Liver (tissue), 9 donors: ENCODE measurements around the gene AKR1A1. TPM values are rescaled to one million over a fixed set of nuclear protein-coding genes. Genes with fewer than 3 reads are reported as not detected.

Source experiments
- DNase-seq: peaks from one replicate; pipeline ENCODE4 v3.0.0-alpha.2; 2017; ENCODE audit warnings: low spot score
- H3K27ac ChIP-seq, 2 donors: one replicate each; pipeline ENCODE4 v1.7.0; 2013; ENCODE audit warnings: inconsistent platforms in 2 of 2, low read length in 2 of 2, control low read depth in 1 of 2, low read depth in 1 of 2, mild to moderate bottlenecking in 1 of 2
- H3K27me3 ChIP-seq, 4 donors: one replicate each; pipeline versions ENCODE4 v1.6.1 to v1.7.0; 2013; ENCODE audit warnings: low read length in 3 of 4, inconsistent platforms in 1 of 4, mild to moderate bottlenecking in 1 of 4, moderate library complexity in 1 of 4; ENCODE audit not compliant: control insufficient read depth in 4 of 4, insufficient read depth in 4 of 4
- H3K36me3 ChIP-seq, 4 donors: one replicate each; pipeline versions ENCODE4 v1.6.1 to v1.7.0; 2013; ENCODE audit warnings: low read length in 3 of 4, mild to moderate bottlenecking in 3 of 4, low read depth in 1 of 4, moderate library complexity in 1 of 4; ENCODE audit not compliant: control insufficient read depth in 4 of 4, insufficient read depth in 3 of 4
- H3K4me1 ChIP-seq, 4 donors: one replicate each; pipeline versions ENCODE4 v1.6.1 to v1.7.0; 2013; ENCODE audit warnings: low read length in 3 of 4, mild to moderate bottlenecking in 3 of 4, moderate library complexity in 1 of 4; ENCODE audit not compliant: control insufficient read depth in 4 of 4, insufficient read depth in 4 of 4
- H3K4me3 ChIP-seq, 3 donors: one replicate each; pipeline versions ENCODE4 v1.6.1 to v1.7.0; 2013; ENCODE audit warnings: low read length in 3 of 3, control low read depth in 1 of 3, low read depth in 1 of 3, mild to moderate bottlenecking in 1 of 3
- H3K9ac ChIP-seq, 2 donors: one replicate each; pipeline ENCODE4 v1.7.0; 2013; ENCODE audit warnings: low read length in 2 of 2, mild to moderate bottlenecking in 2 of 2, moderate library complexity in 2 of 2, control low read depth in 1 of 2, low read depth in 1 of 2
- H3K9me3 ChIP-seq, 4 donors: one replicate each; pipeline versions ENCODE4 v1.6.1 to v1.7.0; 2013; ENCODE audit warnings: low read length in 3 of 4; ENCODE audit not compliant: control insufficient read depth in 4 of 4
- ATF3 ChIP-seq: IDR thresholded peaks from 2 replicates; pipeline ENCODE4 v1.6.1; 2016; ENCODE audit warnings: antibody characterized with exemption
- CTCF ChIP-seq: fragments of 150-350 bp; IDR thresholded peaks from 2 replicates; pipeline ENCODE4 v1.5.1; 2017; ENCODE audit warnings: improper control_type of control experiment, low read depth, low read length; ENCODE audit not compliant: missing input control
- EGR1 ChIP-seq, 2 donors: IDR thresholded peaks; 2 replicates each; pipeline ENCODE4 v1.6.1; 2016 to 2018; ENCODE audit warnings: antibody characterized with exemption in 2 of 2, low read depth in 2 of 2
- FOXA1 ChIP-seq: IDR thresholded peaks from 2 replicates; pipeline ENCODE4 v1.6.1; 2016; ENCODE audit warnings: antibody characterized with exemption
- FOXA2 ChIP-seq: IDR thresholded peaks from 2 replicates; pipeline ENCODE4 v1.6.1; 2016; ENCODE audit warnings: antibody characterized with exemption
- GABPA ChIP-seq, 2 donors: IDR thresholded peaks in 1 of 2; conservative IDR thresholded peaks in 1 of 2; 2 replicates each; pipeline ENCODE4 v1.6.1; 2016; ENCODE audit warnings: antibody characterized with exemption in 2 of 2, mild to moderate bottlenecking in 1 of 2, moderate library complexity in 1 of 2
- HNF4A ChIP-seq, 2 donors: conservative IDR thresholded peaks; 2 replicates each; pipeline ENCODE4 v1.6.1; 2016; ENCODE audit warnings: antibody characterized with exemption in 2 of 2, mild to moderate bottlenecking in 2 of 2
- HNF4G ChIP-seq: IDR thresholded peaks from 2 replicates; pipeline ENCODE4 v1.6.1; 2016; ENCODE audit warnings: antibody characterized with exemption
- JUND ChIP-seq, 2 donors: IDR thresholded peaks; 2 replicates each; pipeline ENCODE4 v1.6.1; 2016; ENCODE audit warnings: antibody characterized with exemption in 2 of 2
- MAX ChIP-seq: IDR thresholded peaks from 2 replicates; pipeline ENCODE4 v1.6.1; 2016; ENCODE audit warnings: antibody characterized with exemption
- NR2F2 ChIP-seq: IDR thresholded peaks from 2 replicates; pipeline ENCODE4 v1.6.1; 2016; ENCODE audit warnings: antibody characterized with exemption
- RAD21 ChIP-seq, 2 donors: IDR thresholded peaks; 2 replicates each; pipeline ENCODE4 v1.6.1; 2016; ENCODE audit warnings: antibody characterized with exemption in 2 of 2, mild to moderate bottlenecking in 2 of 2
- REST ChIP-seq: IDR thresholded peaks from 2 replicates; pipeline ENCODE4 v1.6.1; 2016; ENCODE audit warnings: antibody characterized with exemption, mild to moderate bottlenecking
- RXRA ChIP-seq, 2 donors: IDR thresholded peaks; 2 replicates each; pipeline ENCODE4 v1.6.1; 2017 to 2018; ENCODE audit warnings: antibody characterized with exemption in 2 of 2, mild to moderate bottlenecking in 1 of 2
- SP1 ChIP-seq: IDR thresholded peaks from 2 replicates; pipeline ENCODE4 v1.6.1; 2018; ENCODE audit warnings: antibody characterized with exemption, mild to moderate bottlenecking
- TAF1 ChIP-seq: conservative IDR thresholded peaks from 2 replicates; pipeline ENCODE4 v1.6.1; 2016; ENCODE audit warnings: antibody characterized with exemption, mild to moderate bottlenecking
- YY1 ChIP-seq: IDR thresholded peaks from 2 replicates; pipeline ENCODE4 v1.6.1; 2016; ENCODE audit warnings: antibody characterized with exemption, mild to moderate bottlenecking
- ZBTB33 ChIP-seq: IDR thresholded peaks from 2 replicates; pipeline ENCODE4 v1.6.1; 2016; ENCODE audit warnings: antibody characterized with exemption
- WGBS: extraction: QIAGEN DNeasy Blood & Tissue Kit; methylation state at CpG from one replicate; pipeline ENCODE4 v1.1.7; 2013; 5-methylcytosine and 5-hydroxymethylcytosine counted together
- polyA plus RNA-seq, 2 donors: library from polyadenylated mRNA; stranded (reverse) in 1 of 2; unstranded in 1 of 2; fragments of 200-250 nt in 1 of 2; fragments of >200 nt in 1 of 2; fragmentation: Nextera tagmentation in 1 of 2; extraction: Ambion mirVana in 1 of 2; gene quantifications; one replicate each; pipeline versions ENCODE4 v1.2.1 to v1.2.3, GENCODE V29; 2013 to 2015
- total RNA-seq, 2 donors: library from RNA; depleted of rRNA; stranded (reverse); fragments of >200 nt; gene quantifications; one replicate each; pipeline ENCODE4 v1.2.3, GENCODE V29; 2014
- donor health status: healthy.
- donor health status: healthy.
- donor health status: healthy.
- donor health status: healthy.
- donor health status: healthy.

Gene AKR1A1
- 100 to 1,000 TPM in 1 of 2 donors, 10 to 100 TPM in 1; 86.3 to 240 TPM for total RNA-seq
- polyA plus RNA-seq = 100 to 1,000 TPM; 195 to 253 TPM

- H3K9ac ChIP-seq = peak within 1 kb of the TSS; percentile 76 to 83
- peak within 1 kb of the TSS; percentile 68 to 99 (median 74) for H3K4me3 ChIP-seq
- TF ChIP-seq HNF4G = no peak
- TF ChIP-seq ATF3 = peak; percentile 57
- TF ChIP-seq JUND (IDR thresholded peaks at IDR 0.05) = peak in 1 of 2 donors; percentile 67
- peak; percentile 63 for TF ChIP-seq TAF1
- TF ChIP-seq FOXA2 = no peak
- TF ChIP-seq HNF4A (conservative IDR thresholded peaks at IDR 0.05) = peak; percentile 57 to 62
- peak; percentile 77 for TF ChIP-seq SP1
- peak; percentile 77 for TF ChIP-seq ZBTB33
- TF ChIP-seq FOXA1 = peak; percentile 26
- peak; percentile 59 to 64 for TF ChIP-seq EGR1 (IDR thresholded peaks at IDR 0.05; ENCODE audit: low read depth in 2 of 2)
- TF ChIP-seq MAX = peak; percentile 90
- peak; percentile 76 for TF ChIP-seq YY1
- peak; percentile 83 to 87 for TF ChIP-seq RXRA (IDR thresholded peaks at IDR 0.05)
- TF ChIP-seq CTCF = no peak
- peak; percentile 44 for TF ChIP-seq NR2F2
- peak; percentile 56 to 90 for TF ChIP-seq GABPA (IDR thresholded peaks at IDR 0.05 in 1 of 2, conservative IDR thresholded peaks at IDR 0.05 in 1 of 2)
- peak; percentile 30 to 51 for TF ChIP-seq RAD21 (IDR thresholded peaks at IDR 0.05)
- TF ChIP-seq REST = peak; percentile 78
- H3K4me1 ChIP-seq = peaks cover 0 to 39% (median 22%) of the 10 kb centered on the region in 4 donors
- 1% methylated on average over 47 of the region's 47 CpGs for WGBS
- no peaks in the 10 kb centered on the region for H3K27me3 ChIP-seq
- peak within 1 kb of the TSS; percentile 70 to 98 for H3K27ac ChIP-seq
- peak; percentile 88 for DNase-seq
- H3K36me3 ChIP-seq = peaks cover 0 to 3% (median 1%) of the 10 kb centered on the region in 4 donors
- H3K9me3 ChIP-seq = no peaks in the 10 kb centered on the region
These were observed at the start of gene AKR1A1 for GRCh38 chr1:45550401-45551351. Gene AKR1A1, plus strand, starts transcription at chr1:45550826. Its CDS starts 10,969 bp downstream, at chr1:45561795.
